Measurements from ENCODE around the gene ITPRIP.

ITPRIP gene

GRCh38 chr10:104262055-104262454 lies 76.2 kb downstream of the ITPRIP start:
- no peak for DNase-seq (ENCODE audit: extremely low read depth, low read depth)
- H3K4me3 ChIP-seq (replicated peaks; ENCODE audit: low read depth, low read length) = no peak overlapping the region
- TF ChIP-seq, protein P1, sequence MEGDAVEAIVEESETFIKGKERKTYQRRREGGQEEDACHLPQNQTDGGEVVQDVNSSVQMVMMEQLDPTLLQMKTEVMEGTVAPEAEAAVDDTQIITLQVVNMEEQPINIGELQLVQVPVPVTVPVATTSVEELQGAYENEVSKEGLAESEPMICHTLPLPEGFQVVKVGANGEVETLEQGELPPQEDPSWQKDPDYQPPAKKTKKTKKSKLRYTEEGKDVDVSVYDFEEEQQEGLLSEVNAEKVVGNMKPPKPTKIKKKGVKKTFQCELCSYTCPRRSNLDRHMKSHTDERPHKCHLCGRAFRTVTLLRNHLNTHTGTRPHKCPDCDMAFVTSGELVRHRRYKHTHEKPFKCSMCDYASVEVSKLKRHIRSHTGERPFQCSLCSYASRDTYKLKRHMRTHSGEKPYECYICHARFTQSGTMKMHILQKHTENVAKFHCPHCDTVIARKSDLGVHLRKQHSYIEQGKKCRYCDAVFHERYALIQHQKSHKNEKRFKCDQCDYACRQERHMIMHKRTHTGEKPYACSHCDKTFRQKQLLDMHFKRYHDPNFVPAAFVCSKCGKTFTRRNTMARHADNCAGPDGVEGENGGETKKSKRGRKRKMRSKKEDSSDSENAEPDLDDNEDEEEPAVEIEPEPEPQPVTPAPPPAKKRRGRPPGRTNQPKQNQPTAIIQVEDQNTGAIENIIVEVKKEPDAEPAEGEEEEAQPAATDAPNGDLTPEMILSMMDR (IDR thresholded peaks at IDR 0.05; ENCODE audit: low read depth, low read length, missing control alignments) = no peak

DNA sequence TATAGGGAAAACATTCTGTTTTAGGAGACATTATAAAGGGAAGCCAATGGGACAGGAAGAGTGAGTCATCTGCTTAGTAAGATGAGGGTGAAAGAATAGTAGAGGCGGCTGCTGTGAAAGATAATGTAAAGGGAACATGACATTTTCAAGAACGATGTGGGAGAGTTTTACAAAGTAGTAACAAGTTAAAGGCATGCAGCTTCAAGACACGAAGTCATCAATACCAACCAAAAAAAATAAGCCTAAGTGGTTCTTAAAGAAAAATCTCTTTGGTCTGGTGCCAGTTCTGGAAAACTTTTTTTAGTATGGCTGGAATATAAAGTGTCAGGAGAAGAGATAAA lies 77.5 kb downstream of the ITPRIP start:
- DNase-seq (ENCODE audit: extremely low read depth, low read depth) = no peak
- no peak overlapping the region for H3K4me3 ChIP-seq (replicated peaks; ENCODE audit: low read depth, low read length)
- TF ChIP-seq, protein P1 (IDR thresholded peaks at IDR 0.05; ENCODE audit: low read depth, low read length, missing control alignments) = no peak

- no peak overlapping the region for H3K4me3 ChIP-seq (replicated peaks; ENCODE audit: low read depth, low read length)
- TF ChIP-seq, protein P1 (IDR thresholded peaks at IDR 0.05; ENCODE audit: low read depth, low read length, missing control alignments) = no peak
- DNase-seq (ENCODE audit: extremely low read depth, low read depth) = no peak
These were observed 78.1 kb downstream of the ITPRIP start for GRCh38 chr10:104259999-104260774.
